Choroid plexus epithelial cell (primary cell): Measurements from ENCODE around the gene LYAR.
"Not testable (repeated sequence)": the region's sequence is repeated elsewhere in the genome, so short reads cannot be mapped to it uniquely, and the experiment has no call there.

ENCODE experiments used
- DNase-seq: peaks from one replicate; pipeline ENCODE4 v3.0.0-alpha.2; 2010; ENCODE audit warnings: low read depth
- H3K4me3 ChIP-seq: 2 replicates; pipeline ENCODE4 v1.5.1; 2011; ENCODE audit warnings: low read depth, mild to moderate bottlenecking, control low read depth, low read length, moderate library complexity
- CTCF ChIP-seq: conservative IDR thresholded peaks from 2 replicates; pipeline ENCODE4 v1.5.1; 2011; ENCODE audit warnings: low read depth, mild to moderate bottlenecking, control low read depth, inconsistent platforms, low read length, moderate library complexity

LYAR gene

GRCh38 chr4:4254199-4254598, 35.8 kb downstream of the LYAR start:
- no peak overlapping the region for H3K4me3 ChIP-seq
- TF ChIP-seq CTCF, result no peak
- DNase-seq, result no peak

- H3K4me3 ChIP-seq, result no peak overlapping the region
- DNase-seq, result no peak
- no peak for TF ChIP-seq CTCF
These were observed 40.1 kb downstream of the LYAR start for GRCh38 chr4:4249866-4250265.

GRCh38 chr4:4249342-4249741, 40.6 kb downstream of the LYAR start:
- H3K4me3 ChIP-seq, result not testable (repeated sequence)

GRCh38 chr4:4248885-4249203, 41.1 kb downstream of the LYAR start:
- no peak for TF ChIP-seq CTCF
- peak overlapping the region; percentile 94 for H3K4me3 ChIP-seq
- peak; percentile 36 for DNase-seq

More at GRCh38 chr4:4249342-4249741, 40.6 kb downstream of the LYAR start:
- DNase-seq, result not testable (repeated sequence)

- DNase-seq, result peak; percentile 94
- TF ChIP-seq CTCF, result peak; percentile 43
- H3K4me3 ChIP-seq, result peak within 1 kb of the TSS; percentile 94
These were observed 41.7 kb downstream of the LYAR start, which contains the start of gene TMEM128 for GRCh38 chr4:4248029-4248884. Gene TMEM128, minus strand, starts transcription at chr4:4248223. Its CDS starts 21 bp downstream, at chr4:4248202.

GRCh38 chr4:4247696-4248028, 42.3 kb downstream of the LYAR start:
- H3K4me3 ChIP-seq, result peak overlapping the region; percentile 94
- no peak for TF ChIP-seq CTCF
- peak; percentile 41 for DNase-seq

GRCh38 chr4:4245172-4245571, 44.8 kb downstream of the LYAR start:
- no peak for DNase-seq
- no peak for TF ChIP-seq CTCF
- H3K4me3 ChIP-seq, result no peak overlapping the region

GRCh38 chr4:4239551-4239950, 50.4 kb downstream of the LYAR start:
- not testable (repeated sequence) for DNase-seq, H3K4me3 ChIP-seq
